ENCODE results near the gene ELF3.

Gene ELF3

GRCh38 chr1:202036595-202037387 is 26.4 kb downstream of the ELF3 start:
- Histone ChIP-seq H3K4me1 (ENCODE audit: control insufficient read depth, low read length) (no peaks in the 10 kb centered on the region), H4K20me1 (ENCODE audit: control insufficient read depth, insufficient read depth, low read depth, low read length) (no peaks in the 10 kb centered on the region), H3K4me2 (ENCODE audit: low read length) (no peak overlapping the region), H3K27ac (ENCODE audit: low read depth, low read length) (no peak overlapping the region), H3F3A (ENCODE audit: control insufficient read depth, insufficient read depth) (no peaks in the 10 kb centered on the region), H3K4me3 (ENCODE audit: low read length) (no peak overlapping the region), H3K36me3 (ENCODE audit: control insufficient read depth, low read length) (no peaks in the 10 kb centered on the region), H3K27me3 (ENCODE audit: control insufficient read depth, low read length) (no peaks in the 10 kb centered on the region), H3K79me2 (ENCODE audit: control insufficient read depth, low read length) (no peaks in the 10 kb centered on the region), H3K9me3 (ENCODE audit: control insufficient read depth, insufficient read depth, low read length) (no peaks in the 10 kb centered on the region), H3K9me2 (replicated peaks; ENCODE audit: control insufficient read depth, low read length) (no peaks in the 10 kb centered on the region)
- TF ChIP-seq, protein P1, sequence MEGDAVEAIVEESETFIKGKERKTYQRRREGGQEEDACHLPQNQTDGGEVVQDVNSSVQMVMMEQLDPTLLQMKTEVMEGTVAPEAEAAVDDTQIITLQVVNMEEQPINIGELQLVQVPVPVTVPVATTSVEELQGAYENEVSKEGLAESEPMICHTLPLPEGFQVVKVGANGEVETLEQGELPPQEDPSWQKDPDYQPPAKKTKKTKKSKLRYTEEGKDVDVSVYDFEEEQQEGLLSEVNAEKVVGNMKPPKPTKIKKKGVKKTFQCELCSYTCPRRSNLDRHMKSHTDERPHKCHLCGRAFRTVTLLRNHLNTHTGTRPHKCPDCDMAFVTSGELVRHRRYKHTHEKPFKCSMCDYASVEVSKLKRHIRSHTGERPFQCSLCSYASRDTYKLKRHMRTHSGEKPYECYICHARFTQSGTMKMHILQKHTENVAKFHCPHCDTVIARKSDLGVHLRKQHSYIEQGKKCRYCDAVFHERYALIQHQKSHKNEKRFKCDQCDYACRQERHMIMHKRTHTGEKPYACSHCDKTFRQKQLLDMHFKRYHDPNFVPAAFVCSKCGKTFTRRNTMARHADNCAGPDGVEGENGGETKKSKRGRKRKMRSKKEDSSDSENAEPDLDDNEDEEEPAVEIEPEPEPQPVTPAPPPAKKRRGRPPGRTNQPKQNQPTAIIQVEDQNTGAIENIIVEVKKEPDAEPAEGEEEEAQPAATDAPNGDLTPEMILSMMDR (IDR thresholded peaks at IDR 0.05; ENCODE audit: low read depth, low read length, poor library complexity, severe bottlenecking): no peak
- no peak for TF ChIP-seq EZH2phosphoT487 (IDR thresholded peaks at IDR 0.05; ENCODE audit: borderline replicate concordance, low read length)

DNA sequence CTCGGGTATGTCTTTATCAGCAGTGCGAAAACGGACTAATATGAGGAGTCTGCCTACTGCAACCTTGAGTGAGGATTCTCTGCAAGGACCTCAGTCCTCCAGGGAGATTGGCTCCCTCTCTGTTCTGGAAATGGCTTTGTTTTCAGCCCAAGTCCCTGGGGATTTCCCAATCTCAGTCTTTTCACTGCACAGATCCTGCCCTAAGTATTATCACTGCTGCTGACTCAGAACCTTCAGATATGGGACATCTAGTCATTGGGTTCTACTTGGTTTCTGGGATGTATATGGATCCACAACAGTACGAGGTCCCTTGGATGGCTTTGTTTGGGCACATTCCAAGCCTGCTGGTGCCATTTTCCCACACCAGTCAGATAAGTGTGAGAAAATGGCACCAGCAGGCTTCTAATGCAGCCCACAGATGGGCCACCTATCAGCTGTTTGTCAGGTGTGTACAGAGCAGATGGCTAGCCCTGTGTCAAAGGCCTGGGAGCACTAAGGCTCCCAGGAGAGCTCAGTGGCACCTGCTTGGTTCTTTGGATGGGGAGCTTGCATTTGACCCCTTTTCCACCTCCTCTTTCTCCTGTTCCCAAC is 27.4 kb downstream of the ELF3 start:
- Histone ChIP-seq H3K27me3 (ENCODE audit: control insufficient read depth, low read length) (no peaks in the 10 kb centered on the region), H3F3A (ENCODE audit: control insufficient read depth, insufficient read depth) (no peaks in the 10 kb centered on the region), H3K27ac (ENCODE audit: low read depth, low read length) (no peak overlapping the region), H3K9me3 (ENCODE audit: control insufficient read depth, insufficient read depth, low read length) (no peaks in the 10 kb centered on the region), H3K4me3 (ENCODE audit: low read length) (no peak overlapping the region), H3K4me1 (ENCODE audit: control insufficient read depth, low read length) (no peaks in the 10 kb centered on the region), H3K4me2 (ENCODE audit: low read length) (no peak overlapping the region), H3K79me2 (ENCODE audit: control insufficient read depth, low read length) (no peaks in the 10 kb centered on the region), H4K20me1 (ENCODE audit: control insufficient read depth, insufficient read depth, low read depth, low read length) (no peaks in the 10 kb centered on the region), H3K9me2 (replicated peaks; ENCODE audit: control insufficient read depth, low read length) (no peaks in the 10 kb centered on the region), H3K36me3 (ENCODE audit: control insufficient read depth, low read length) (no peaks in the 10 kb centered on the region)
- no peak for TF ChIP-seq EZH2phosphoT487 (IDR thresholded peaks at IDR 0.05; ENCODE audit: borderline replicate concordance, low read length)
- TF ChIP-seq, protein P1 (IDR thresholded peaks at IDR 0.05; ENCODE audit: low read depth, low read length, poor library complexity, severe bottlenecking): no peak

DNA sequence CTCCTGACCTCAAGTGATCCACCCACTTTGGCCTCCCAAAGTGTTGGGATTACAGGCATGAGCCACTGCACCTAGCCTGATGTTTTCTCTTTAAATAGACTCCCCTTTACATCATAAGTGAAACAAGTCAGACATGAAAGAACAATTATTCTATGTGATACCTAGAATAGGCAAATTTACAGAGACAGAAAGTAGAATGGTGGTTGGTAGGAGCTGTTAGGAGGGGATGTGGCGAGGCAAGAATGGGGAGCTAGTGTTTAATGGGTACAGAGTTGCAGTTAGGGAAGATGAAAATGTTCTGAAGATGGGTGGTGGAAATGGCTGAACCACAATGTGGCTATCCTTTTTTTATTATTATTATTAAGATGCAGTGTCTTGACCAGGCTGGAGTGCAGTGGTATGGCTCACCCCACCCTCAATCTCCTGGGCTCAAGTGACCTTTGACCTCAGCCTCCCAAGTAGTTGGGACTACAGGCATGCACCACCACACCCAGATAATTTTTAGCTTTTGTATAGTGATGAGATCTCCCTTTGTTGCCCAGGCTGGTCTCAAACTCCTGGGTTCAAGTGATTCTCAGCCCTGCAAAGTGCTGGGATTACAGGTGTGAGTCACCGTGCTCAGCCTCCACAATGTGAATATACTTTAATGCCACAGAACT is 28.4 kb downstream of the ELF3 start:
- H3K27me3 ChIP-seq (ENCODE audit: control insufficient read depth, low read length): no peaks in the 10 kb centered on the region
- no peaks in the 10 kb centered on the region for H3K4me1 ChIP-seq (ENCODE audit: control insufficient read depth, low read length)
- no peaks in the 10 kb centered on the region for H3K79me2 ChIP-seq (ENCODE audit: control insufficient read depth, low read length)
- TF ChIP-seq EZH2phosphoT487 (IDR thresholded peaks at IDR 0.05; ENCODE audit: borderline replicate concordance, low read length): no peak
- TF ChIP-seq, protein P1 (IDR thresholded peaks at IDR 0.05; ENCODE audit: low read depth, low read length, poor library complexity, severe bottlenecking): no peak
- H3K36me3 ChIP-seq (ENCODE audit: control insufficient read depth, low read length): no peaks in the 10 kb centered on the region
- no peaks in the 10 kb centered on the region for H3F3A ChIP-seq (ENCODE audit: control insufficient read depth, insufficient read depth)
- H3K27ac ChIP-seq (ENCODE audit: low read depth, low read length): no peak overlapping the region
- no peak overlapping the region for H3K4me3 ChIP-seq (ENCODE audit: low read length)
- no peaks in the 10 kb centered on the region for H3K9me2 ChIP-seq (replicated peaks; ENCODE audit: control insufficient read depth, low read length)
- H3K4me2 ChIP-seq (ENCODE audit: low read length): no peak overlapping the region
- H3K9me3 ChIP-seq (ENCODE audit: control insufficient read depth, insufficient read depth, low read length): no peaks in the 10 kb centered on the region
- no peaks in the 10 kb centered on the region for H4K20me1 ChIP-seq (ENCODE audit: control insufficient read depth, insufficient read depth, low read depth, low read length)
